B cell (primary cell): ENCODE results near the gene IFNA16. TPM values are rescaled to one million over a fixed set of nuclear protein-coding genes. Genes with fewer than 3 reads are reported as not detected.

Experiments
- ATAC-seq: fragments of 200-7000 bp; cut with Tn5 transposase; one replicate; pipeline ENCODE4 v1.10.0; 2021; ENCODE audit warnings: low read depth, mild to moderate bottlenecking, moderate number of reproducible peaks, moderate library complexity
- CTCF ChIA-PET: fragments of 350-600 bp; sonication (Branson Sonifier 250); formaldehyde crosslinking; loops from one replicate; lab custom pipeline; 2021; ENCODE audit warnings: antibody characterized with exemption, inconsistent platforms; lab: Charles Lee
- POLR2A ChIA-PET: fragments of 350-600 bp; sonication (Branson Sonifier 250); formaldehyde crosslinking; loops from one replicate; lab custom pipeline; 2021; ENCODE audit warnings: antibody characterized with exemption; lab: Charles Lee
- DNase-seq: peaks from one replicate; pipeline ENCODE4 v3.0.0; 2013
- H2AFZ ChIP-seq: 2 replicates; pipeline ENCODE4 v1.6.1; 2012; ENCODE audit warnings: mild to moderate bottlenecking, low read depth, low read length; ENCODE audit not compliant: insufficient read depth, poor library complexity, severe bottlenecking
- H3K27ac ChIP-seq, 2 donors: 1 replicate in 1 of 2; 2 replicates in 1 of 2; pipeline ENCODE4 v1.5.1; 2012 to 2013; ENCODE audit warnings: low read length in 2 of 2, mild to moderate bottlenecking in 2 of 2, moderate library complexity in 1 of 2
- H3K27me3 ChIP-seq, 4 experiments: fragments of 200-600 bp in 1 of 4; sonication (generic) in 1 of 4; replicated peaks in 1 of 4; 1 replicate in 2 of 4; 2 replicates in 2 of 4; pipeline versions ENCODE4 v1.6.1 to v1.7.0; 2013 to 2016; ENCODE audit warnings: low read length in 3 of 4, mild to moderate bottlenecking in 2 of 4, mixed read lengths in 1 of 4, moderate library complexity in 1 of 4; ENCODE audit not compliant: insufficient read depth in 4 of 4, control insufficient read depth in 3 of 4; ENCODE audit errors: control extremely low read depth in 1 of 4
- H3K36me3 ChIP-seq, 2 experiments: replicated peaks in 1 of 2; 1 replicate in 1 of 2; 2 replicates in 1 of 2; pipeline versions ENCODE4 v1.6.1 to v1.7.1; 2013; ENCODE audit warnings: low read length in 1 of 2; ENCODE audit not compliant: insufficient read depth in 2 of 2, control insufficient read depth in 1 of 2; ENCODE audit errors: control extremely low read depth in 1 of 2, extremely low read depth in 1 of 2
- H3K4me1 ChIP-seq, 2 donors: fragments of 200-600 bp in 1 of 2; sonication (generic) in 1 of 2; 1 replicate in 1 of 2; 2 replicates in 1 of 2; pipeline versions ENCODE4 v1.5.1 to v1.6.1; 2013 to 2017; ENCODE audit warnings: low read length in 2 of 2; ENCODE audit not compliant: control insufficient read depth in 2 of 2, insufficient read depth in 2 of 2
- H3K4me2 ChIP-seq: replicated peaks from 2 replicates; pipeline ENCODE3; 2012; ENCODE audit warnings: mild to moderate bottlenecking, low read depth, low read length; ENCODE audit not compliant: poor library complexity, severe bottlenecking
- H3K4me3 ChIP-seq, 5 experiments: fragments of 200-600 bp in 1 of 5; sonication (generic) in 1 of 5; 1 replicate in 3 of 5; 2 replicates in 2 of 5; pipeline versions ENCODE4 v1.5.1 to v1.7.0; 2011 to 2016; ENCODE audit warnings: low read length in 4 of 5, mild to moderate bottlenecking in 4 of 5, low read depth in 2 of 5, control low read depth in 1 of 5, moderate library complexity in 1 of 5; ENCODE audit not compliant: insufficient read depth in 1 of 5; ENCODE audit errors: control extremely low read depth in 1 of 5, extremely low read depth in 1 of 5
- H3K79me2 ChIP-seq: fragments of 200-600 bp; sonication (generic); one replicate; pipeline ENCODE4 v1.6.0; 2016; ENCODE audit warnings: low read length; ENCODE audit not compliant: control insufficient read depth, insufficient read depth
- H3K9ac ChIP-seq: fragments of 200-600 bp; sonication (generic); 2 replicates; pipeline ENCODE4 v1.6.1; 2017; ENCODE audit warnings: mild to moderate bottlenecking, low read length, moderate library complexity
- H3K9me3 ChIP-seq, 3 donors: one replicate each; pipeline versions ENCODE4 v1.6.1 to v1.7.1; 2013; ENCODE audit warnings: low read length in 2 of 3; ENCODE audit not compliant: control insufficient read depth in 2 of 3, insufficient read depth in 1 of 3; ENCODE audit errors: control extremely low read depth in 1 of 3
- H4K20me1 ChIP-seq: 2 replicates; pipeline ENCODE4 v1.6.0; 2012; ENCODE audit warnings: mild to moderate bottlenecking, low read length; ENCODE audit not compliant: insufficient read depth, control insufficient read depth, poor library complexity, severe bottlenecking
- H3K27ac Mint-ChIP-seq: one replicate; pipeline ENCODE4 v1.8.0; 2021; ENCODE audit warnings: mixed read lengths
- H3K27me3 Mint-ChIP-seq: one replicate; pipeline ENCODE4 v1.8.0; 2021; ENCODE audit warnings: mixed read lengths
- H3K4me1 Mint-ChIP-seq: one replicate; pipeline ENCODE4 v1.8.0; 2021; ENCODE audit warnings: mixed read lengths
- H3K4me3 Mint-ChIP-seq: one replicate; pipeline ENCODE4 v1.8.0; 2021; ENCODE audit warnings: mixed read lengths
- H3K9me3 Mint-ChIP-seq: one replicate; pipeline ENCODE4 v1.8.0; 2022; ENCODE audit warnings: mixed read lengths; ENCODE audit not compliant: insufficient read depth
- CTCF ChIP-seq: fragments of 200-600 bp; IDR thresholded peaks from one replicate; pipeline ENCODE4 v1.8.0; 2022; ENCODE audit warnings: antibody characterized with exemption, mild to moderate bottlenecking
- EZH2 ChIP-seq: IDR thresholded peaks from 2 replicates; pipeline ENCODE4 v1.6.1; 2012; ENCODE audit warnings: borderline replicate concordance, low read depth, mild to moderate bottlenecking, moderate library complexity, low read length; ENCODE audit not compliant: insufficient read depth, poor library complexity, severe bottlenecking
- WGBS: methylation state at CpG from one replicate; pipeline ENCODE4 v1.1.5; 2013; ENCODE audit warnings: missing lambda C conversion rate; ENCODE audit not compliant: insufficient coverage; 5-methylcytosine and 5-hydroxymethylcytosine counted together
- intact Hi-C: fragments of 100-400 bp; cut with micrococcal nuclease; formaldehyde crosslinking; loops from one replicate; pipeline ENCODE4 v1.10.0; 2022
- polyA plus RNA-seq: library from polyadenylated mRNA; depleted of rRNA; stranded (reverse); fragments of >200 nt; gene quantifications from 2 replicates; pipeline ENCODE4 v1.2.3, GENCODE V29; 2012
- total RNA-seq, 2 donors: library from RNA; stranded (reverse); fragments of 120-200 nt in 1 of 2; gene quantifications; 1 replicate in 1 of 2; 2 replicates in 1 of 2; pipeline versions ENCODE4 v1.2.3 to v1.2.4, GENCODE V29; 2013 to 2022

Gene IFNA16
- total and polyA plus RNA-seq, 2 donors (not counting 1 experiment from before 2014, with no cell fraction given): not detected

DNA sequence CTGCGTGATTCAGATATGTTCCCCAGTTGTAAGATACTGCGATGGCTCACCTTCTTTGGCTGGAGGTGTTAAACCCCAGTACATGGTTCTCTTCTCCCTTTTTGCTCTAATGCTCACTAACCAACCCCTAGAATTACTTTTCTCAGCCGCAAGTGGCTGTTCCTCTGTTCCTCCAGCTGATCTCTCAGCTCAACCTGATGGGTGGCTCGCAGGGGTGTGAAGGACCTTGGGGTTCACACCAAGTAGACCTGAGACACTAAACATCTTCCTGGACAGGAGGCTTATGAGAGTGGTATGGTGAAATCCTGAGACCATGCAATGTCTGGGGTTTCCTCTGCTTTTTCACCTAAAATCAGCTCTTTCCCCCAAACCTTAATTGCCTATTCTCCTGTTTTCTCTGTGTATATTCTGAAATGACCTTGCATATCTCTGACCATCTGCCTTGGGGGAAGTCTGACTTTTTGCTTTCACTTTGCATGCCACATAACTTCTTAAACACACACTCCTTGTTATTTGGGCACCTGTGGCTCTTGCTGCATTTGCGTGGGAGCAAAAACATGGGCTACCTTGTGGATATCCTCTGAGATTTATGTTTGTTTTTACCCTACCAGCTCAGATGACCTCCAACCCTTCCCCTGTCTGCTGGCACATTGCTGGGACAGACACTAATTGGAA, 38.6 kb upstream of the IFNA16 start:
- intact Hi-C loops: no loop called here
- Histone ChIP-seq H3K27me3 (no peaks in the 10 kb centered on the region), H2AFZ (no peak overlapping the region), H3K4me3 (no peak overlapping the region), H4K20me1 (no peaks in the 10 kb centered on the region), H3K9me3 (no peaks in the 10 kb centered on the region), H3K36me3 (no peaks in the 10 kb centered on the region), H3K79me2 (no peaks in the 10 kb centered on the region), H3K4me2 (no peak overlapping the region), H3K27ac (no peak overlapping the region), H3K9ac (no peak overlapping the region), H3K4me1 (peaks cover 2 to 3% of the 10 kb centered on the region in 2 donors)
- Mint-ChIP-seq H3K4me3 (no peak overlapping the region), H3K4me1 (peaks cover 5% of the 10 kb centered on the region), H3K27me3 (peaks cover 36% of the 10 kb centered on the region), H3K9me3 (no peaks in the 10 kb centered on the region), H3K27ac (no peak overlapping the region)
- ChIA-PET POLR2A (no interaction called here), CTCF (interaction anchor here (0.6 kb wide), 1 partner anchor 508 kb away, joined by 3 read pairs; no protein-coding TSS in a partner anchor)
- DNase-seq (no peak), ATAC-seq (no peak)
- no peak for TF ChIP-seq EZH2
- 95% methylated on average over 3 of the region's 5 CpGs for WGBS

- ChIA-PET CTCF (interaction anchor here (0.8 to 2.8 kb wide), 15 partner anchors 9 to 538 kb away, joined by 3 to 11 read pairs (median 5); no protein-coding TSS in a partner anchor), POLR2A (no interaction called here)
- no peak overlapping the region for H3K4me3 Mint-ChIP-seq
- Histone ChIP-seq H3K9me3 (no peaks in the 10 kb centered on the region), H3K27ac (no peak overlapping the region), H3K9ac (no peak overlapping the region), H4K20me1 (no peaks in the 10 kb centered on the region), H3K79me2 (no peaks in the 10 kb centered on the region), H3K4me2 (no peak overlapping the region), H3K4me1 (peaks cover 2 to 3% of the 10 kb centered on the region in 2 donors), H2AFZ (no peak overlapping the region), H3K4me3 (no peak overlapping the region), H3K27me3 (no peaks in the 10 kb centered on the region), H3K36me3 (no peaks in the 10 kb centered on the region)
- intact Hi-C loops: loop anchor here (1.0 kb wide), 1 partner anchor 536 kb away; no protein-coding TSS in a partner anchor
- peaks cover 5% of the 10 kb centered on the region for H3K4me1 Mint-ChIP-seq
- WGBS: 0% methylated on average over 3 of the region's 3 CpGs
- DNase-seq: peak; percentile 23
- TF ChIP-seq EZH2: no peak
- peak; percentile 69 for TF ChIP-seq CTCF
- ATAC-seq: peak; percentile 43
- H3K27ac Mint-ChIP-seq: no peak overlapping the region
- peaks cover 45% of the 10 kb centered on the region for H3K27me3 Mint-ChIP-seq
- no peaks in the 10 kb centered on the region for H3K9me3 Mint-ChIP-seq
Measured at GRCh38 chr9:21252721-21253547, 35.8 kb upstream of the IFNA16 start.
